ENCODE measurements around the gene ULK4. TPM values are rescaled to one million over a fixed set of nuclear protein-coding genes. Genes with fewer than 3 reads are reported as not detected.
"Not testable (repeated sequence)": the region's sequence is repeated elsewhere in the genome, so short reads cannot be mapped to it uniquely, and the experiment has no call there.

Gene ULK4
- total RNA-seq, 4 donors from 2014 or later: 2.0 to 3.0 (median 2.3) TPM

- no peaks in the 10 kb centered on the region for H3K36me3 ChIP-seq
- H3K4me1 ChIP-seq: no peaks in the 10 kb centered on the region
- no peak overlapping the region for H3K4me3 ChIP-seq
- no peak for TF ChIP-seq CTCF (IDR thresholded peaks at IDR 0.05 in 4 of 5, conservative IDR thresholded peaks at IDR 0.05 in 1 of 5)
- no peak for TF ChIP-seq POLR2A (IDR thresholded peaks at IDR 0.05)
- no peaks in the 10 kb centered on the region for H3K9me3 ChIP-seq
- in situ Hi-C loops (cut with MboI; ENCODE audit: low sequenced_read_pairs in 4 of 4) (no loop called here), intact Hi-C loops (cut with DNase I; ENCODE audit: low total_unique reads) (no loop called here)
- DNase-seq (no peak), ATAC-seq (no peak)
- H3K27ac ChIP-seq: no peak overlapping the region
- H3K27me3 ChIP-seq: no peaks in the 10 kb centered on the region
Measured at GRCh38 chr3:41768363-41768762, 193.5 kb downstream of the ULK4 start.

DNA sequence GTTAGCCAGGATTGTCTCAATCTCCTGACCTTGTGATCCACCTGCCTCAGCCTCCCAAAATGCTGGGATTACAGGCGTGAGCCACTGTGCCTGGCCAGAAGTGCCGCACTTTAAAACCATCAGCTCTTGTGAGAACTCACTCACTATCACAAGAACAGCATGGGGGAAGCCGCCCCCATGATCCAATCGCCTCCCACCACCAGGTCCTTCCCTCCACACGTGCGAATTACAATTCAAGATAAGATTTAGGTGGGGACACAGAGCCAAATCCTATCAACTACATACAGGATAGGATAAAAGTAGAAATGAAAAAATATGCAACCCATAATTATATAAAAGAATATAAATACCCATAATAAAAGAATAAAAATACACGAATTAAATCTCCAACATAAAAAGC lies 199.0 kb downstream of the ULK4 start:
- H3K27ac ChIP-seq; H3K4me3 ChIP-seq; H3K36me3 ChIP-seq; H3K27me3 ChIP-seq; DNase-seq; ATAC-seq; H3K9me3 ChIP-seq; intact Hi-C loops (cut with DNase I; ENCODE audit: low total_unique reads); in situ Hi-C loops (cut with MboI; ENCODE audit: low sequenced_read_pairs in 4 of 4); H3K4me1 ChIP-seq: not testable (repeated sequence)

GRCh38 chr3:41753651-41754050 lies 208.3 kb downstream of the ULK4 start:
- DNase-seq: no peak
- ATAC-seq: no peak
- H3K4me3 ChIP-seq: no peak overlapping the region
- no peaks in the 10 kb centered on the region for H3K27me3 ChIP-seq
- in situ Hi-C loops (cut with MboI; ENCODE audit: low sequenced_read_pairs in 4 of 4): no loop called here
- no peaks in the 10 kb centered on the region for H3K36me3 ChIP-seq
- TF ChIP-seq CTCF (IDR thresholded peaks at IDR 0.05 in 4 of 5, conservative IDR thresholded peaks at IDR 0.05 in 1 of 5) (no peak), POLR2A (IDR thresholded peaks at IDR 0.05) (no peak)
- H3K9me3 ChIP-seq: no peaks in the 10 kb centered on the region
- intact Hi-C loops (cut with DNase I; ENCODE audit: low total_unique reads): no loop called here
- no peak overlapping the region for H3K27ac ChIP-seq
- H3K4me1 ChIP-seq: no peaks in the 10 kb centered on the region

DNA sequence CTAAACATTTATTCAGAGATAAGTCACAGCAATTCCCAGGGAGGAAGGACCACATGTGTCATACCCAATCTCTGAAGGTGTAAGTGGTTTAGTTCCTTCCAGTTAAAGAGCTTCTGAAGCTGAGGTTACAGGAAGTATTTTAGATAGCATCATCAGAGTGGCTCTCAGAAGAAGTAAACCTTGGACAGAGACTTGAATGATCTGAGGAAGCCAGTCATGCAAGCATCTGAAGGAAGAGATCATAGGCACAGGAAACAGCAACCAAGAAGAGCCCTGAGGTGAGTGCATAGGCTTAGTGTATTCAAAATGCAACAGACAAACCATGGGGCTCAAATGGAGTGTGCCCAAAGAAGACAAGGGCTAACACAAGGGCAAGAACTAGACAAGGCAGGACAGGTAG lies 210.3 kb downstream of the ULK4 start:
- no peak for ATAC-seq
- DNase-seq: no peak
- Histone ChIP-seq H3K4me3 (no peak overlapping the region), H3K4me1 (no peaks in the 10 kb centered on the region), H3K27me3 (no peaks in the 10 kb centered on the region), H3K27ac (no peak overlapping the region), H3K36me3 (no peaks in the 10 kb centered on the region), H3K9me3 (no peaks in the 10 kb centered on the region)
- in situ Hi-C loops (cut with MboI; ENCODE audit: low sequenced_read_pairs in 4 of 4): no loop called here
- intact Hi-C loops (cut with DNase I; ENCODE audit: low total_unique reads): no loop called here
- no peak for TF ChIP-seq CTCF (IDR thresholded peaks at IDR 0.05 in 4 of 5, conservative IDR thresholded peaks at IDR 0.05 in 1 of 5)
- no peak for TF ChIP-seq POLR2A (IDR thresholded peaks at IDR 0.05)

GRCh38 chr3:41749988-41750387 lies 211.9 kb downstream of the ULK4 start:
- ATAC-seq: no peak
- DNase-seq: no peak
- in situ Hi-C loops (cut with MboI; ENCODE audit: low sequenced_read_pairs in 4 of 4): no loop called here
- Histone ChIP-seq H3K27ac (no peak overlapping the region), H3K9me3 (no peaks in the 10 kb centered on the region), H3K27me3 (no peaks in the 10 kb centered on the region), H3K4me3 (no peak overlapping the region), H3K36me3 (no peaks in the 10 kb centered on the region), H3K4me1 (no peaks in the 10 kb centered on the region)
- TF ChIP-seq CTCF (IDR thresholded peaks at IDR 0.05 in 4 of 5, conservative IDR thresholded peaks at IDR 0.05 in 1 of 5): no peak
- no peak for TF ChIP-seq POLR2A (IDR thresholded peaks at IDR 0.05)
- intact Hi-C loops (cut with DNase I; ENCODE audit: low total_unique reads): no loop called here

Data from gastrocnemius medialis (tissue), 4 donors.